GM21576 (cell line): ENCODE data around the gene CHCHD6.

ENCODE experiments used
- ATAC-seq: cut with Tn5 transposase; IDR thresholded peaks from one replicate; pipeline ENCODE4 v1.9.1; 2021; ENCODE audit warnings: mild to moderate bottlenecking, moderate library complexity; ENCODE audit not compliant: unreplicated experiment

Gene CHCHD6

DNA sequence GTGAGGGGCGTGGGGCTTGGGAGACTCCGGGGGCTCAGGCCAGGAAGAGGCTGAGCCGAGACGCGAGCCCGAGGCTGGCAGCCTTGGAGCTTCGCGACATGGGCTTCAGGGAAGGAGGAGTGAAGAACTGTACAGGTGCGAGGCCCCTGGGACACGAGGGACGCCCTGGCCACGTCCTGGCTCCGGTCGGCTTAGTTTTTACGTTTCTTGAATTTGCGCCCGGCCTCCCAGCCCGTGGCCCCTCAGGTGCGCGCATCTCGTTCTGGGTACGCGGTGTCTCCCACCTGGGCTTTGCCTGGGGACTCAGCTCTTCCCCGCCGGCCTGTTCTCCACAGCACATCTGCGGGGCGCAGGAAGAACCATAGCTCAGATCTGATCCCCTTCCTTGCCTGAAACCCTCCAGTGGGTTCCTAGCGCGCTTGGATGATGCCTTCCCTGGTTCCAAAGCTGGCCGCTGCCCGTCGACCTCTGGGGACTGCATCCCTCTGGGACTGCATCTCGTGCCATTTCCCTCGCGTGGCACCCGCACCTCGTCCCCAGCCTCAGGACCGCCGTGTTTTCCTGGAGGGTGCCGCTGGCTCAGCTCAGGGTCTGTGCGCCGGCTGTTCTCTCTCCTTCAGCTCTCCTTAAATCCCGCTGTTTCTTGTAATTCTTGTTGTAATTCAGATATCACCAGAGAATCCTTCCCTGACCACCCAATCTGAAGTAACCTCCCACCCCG, 614 bp downstream of the CHCHD6 start:
- no peak for ATAC-seq

DNA sequence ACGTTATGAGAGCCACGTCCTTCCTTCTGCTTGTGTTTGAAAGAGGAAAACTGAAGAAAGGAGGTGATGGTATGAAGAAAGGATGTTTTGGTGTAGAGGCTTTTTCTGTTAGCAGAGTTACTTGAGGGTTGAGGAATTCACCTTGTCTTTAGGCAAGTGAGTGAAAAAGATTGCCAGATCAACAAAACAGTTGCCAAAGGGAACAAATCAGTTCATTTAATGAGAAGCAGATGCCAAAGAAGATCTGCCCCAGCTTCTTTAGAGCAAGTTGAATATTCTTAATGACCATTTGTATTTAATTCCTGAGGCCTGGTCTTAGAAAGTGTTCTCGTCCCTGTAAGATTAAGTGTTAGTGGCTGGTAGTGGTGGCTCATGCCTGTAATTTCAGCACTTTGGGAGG, 2.6 kb downstream of the CHCHD6 start:
- ATAC-seq: no peak

DNA sequence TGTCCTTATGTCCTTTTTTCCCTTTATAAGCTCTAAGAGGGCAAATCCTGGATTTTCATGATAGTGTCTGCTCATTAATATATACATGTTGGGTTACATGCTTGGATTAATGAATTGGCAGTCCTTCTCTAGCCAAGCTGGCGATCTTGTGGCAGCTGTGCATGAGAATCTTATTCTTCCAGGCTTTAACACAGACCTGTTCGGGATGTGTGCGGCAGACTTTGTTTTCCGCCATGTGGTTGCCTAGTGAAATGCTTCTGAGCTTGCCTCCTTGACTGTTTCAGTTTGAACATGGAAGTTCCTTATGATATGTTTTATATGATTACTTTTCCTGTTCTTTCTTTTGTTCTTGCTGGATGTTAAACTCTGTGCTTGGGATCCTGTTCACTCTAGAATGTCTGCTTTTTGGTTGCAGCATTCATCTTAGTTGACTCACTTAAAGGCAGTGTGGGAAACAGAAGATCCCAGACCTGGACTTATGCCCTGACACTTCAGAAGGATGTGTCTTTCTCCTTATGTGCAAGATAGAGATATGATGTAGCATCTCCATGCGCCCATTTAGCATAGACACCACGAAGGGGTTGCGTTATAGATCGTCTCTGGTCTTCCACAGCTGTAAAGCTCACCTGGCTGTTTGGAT, 7.2 kb downstream of the CHCHD6 start:
- ATAC-seq: no peak

DNA sequence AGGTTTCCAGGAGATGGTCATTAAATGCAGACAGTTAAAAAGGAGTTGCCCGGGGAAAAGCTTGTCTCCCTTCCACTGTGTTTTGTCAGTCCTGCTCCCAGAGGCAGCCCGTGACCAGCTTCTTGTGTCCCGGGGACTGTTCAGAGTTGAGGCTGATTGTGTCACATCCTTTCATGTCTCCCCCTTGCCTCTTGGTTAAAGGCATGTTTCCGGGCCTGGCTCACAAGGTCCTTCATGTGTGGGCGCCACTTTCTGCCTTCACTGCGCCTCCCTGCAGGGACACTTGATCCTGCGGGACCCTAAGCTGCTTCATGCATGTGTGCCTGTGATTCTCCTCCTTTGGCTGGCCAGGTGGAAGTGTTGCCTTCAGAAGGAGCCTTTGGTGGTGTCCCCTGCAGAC, 9.2 kb downstream of the CHCHD6 start:
- ATAC-seq: no peak

DNA sequence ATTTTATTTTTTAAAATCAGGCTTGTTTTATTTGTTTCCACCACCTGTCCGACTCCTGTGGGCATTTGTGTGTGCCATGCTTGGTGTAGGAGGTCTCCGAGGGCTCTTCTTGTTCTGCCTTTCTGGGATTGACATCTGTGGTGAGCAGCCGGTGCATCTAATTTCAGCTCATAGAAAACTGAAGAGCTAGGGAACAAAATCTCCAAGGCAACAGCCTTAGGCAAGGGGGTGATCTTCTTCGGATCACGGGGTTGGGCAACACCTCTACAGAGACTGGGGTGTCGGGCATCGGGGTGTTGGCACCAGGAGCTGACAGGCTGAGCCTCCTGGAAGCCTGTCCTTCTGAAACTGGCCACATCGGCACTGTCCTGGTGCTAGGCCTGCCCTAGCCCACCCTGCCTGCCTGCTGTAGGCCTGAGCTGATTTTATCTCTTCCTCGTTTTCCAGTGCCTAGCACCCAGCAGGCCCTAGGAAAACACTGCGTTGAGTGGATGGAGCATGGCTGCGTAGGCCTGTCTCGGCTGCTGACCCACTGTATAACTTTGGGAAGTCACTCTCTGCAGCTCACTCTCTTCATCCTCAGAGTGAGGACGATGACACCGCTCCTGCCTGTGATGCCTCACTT, 10.3 kb downstream of the CHCHD6 start:
- no peak for ATAC-seq

DNA sequence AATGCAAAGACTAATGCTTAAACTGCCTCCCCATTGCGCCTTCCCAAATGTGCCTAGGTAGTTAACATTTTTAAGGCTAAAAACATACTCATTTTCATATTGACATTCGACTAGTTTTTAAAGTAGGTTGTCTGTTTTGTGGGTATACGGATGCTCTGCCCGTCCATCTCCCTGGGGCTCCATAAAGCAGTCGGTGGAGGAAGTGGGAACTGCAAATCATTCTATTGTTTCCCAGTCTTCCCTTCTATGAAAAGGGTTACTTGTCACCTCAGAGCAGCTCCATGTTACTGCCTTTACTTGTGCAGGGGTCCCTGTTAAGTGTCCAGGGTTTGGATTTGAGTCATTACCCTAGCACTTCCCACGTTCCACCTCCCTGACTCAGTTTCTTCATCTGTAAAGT, 10.9 kb downstream of the CHCHD6 start:
- no peak for ATAC-seq

DNA sequence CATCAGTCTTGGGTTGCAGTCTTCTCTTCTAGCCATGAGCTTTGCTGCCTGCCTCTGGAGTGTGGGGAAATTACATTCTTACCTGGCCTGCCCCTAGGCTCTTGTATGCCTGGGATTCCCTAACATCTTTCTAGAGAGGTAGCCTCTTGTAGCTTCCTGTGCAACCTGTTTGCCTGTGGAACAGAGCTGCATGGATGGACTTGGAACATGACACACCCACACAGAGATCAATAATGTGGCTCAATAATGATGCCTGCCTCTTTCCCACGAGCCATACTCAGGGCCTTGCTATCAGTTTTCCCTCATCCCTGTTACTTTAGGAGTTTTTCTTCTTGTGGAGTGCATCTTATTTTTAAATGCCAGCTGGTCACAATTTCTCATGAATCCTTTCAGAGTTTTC, 11.4 kb downstream of the CHCHD6 start:
- ATAC-seq: no peak

DNA sequence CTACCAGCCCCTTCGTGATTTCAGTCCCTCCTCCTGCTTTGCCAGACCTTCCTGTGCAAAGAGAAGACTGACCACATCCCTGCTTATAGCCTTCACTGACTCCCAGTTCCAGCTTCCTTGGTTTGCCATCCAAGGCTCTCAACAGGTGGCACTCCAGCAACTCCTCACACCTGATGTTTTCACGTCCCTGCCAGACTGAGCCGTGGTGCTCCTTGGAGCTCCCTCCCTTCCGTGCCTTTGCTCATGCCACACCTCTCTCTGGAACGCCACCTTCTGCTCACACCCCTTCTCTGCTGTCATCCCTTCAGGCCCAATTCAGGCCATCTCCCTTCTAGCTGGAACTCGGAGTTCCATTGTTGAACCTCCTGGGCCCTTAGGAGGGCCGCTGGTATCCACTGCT, 12.0 kb downstream of the CHCHD6 start:
- ATAC-seq: no peak

DNA sequence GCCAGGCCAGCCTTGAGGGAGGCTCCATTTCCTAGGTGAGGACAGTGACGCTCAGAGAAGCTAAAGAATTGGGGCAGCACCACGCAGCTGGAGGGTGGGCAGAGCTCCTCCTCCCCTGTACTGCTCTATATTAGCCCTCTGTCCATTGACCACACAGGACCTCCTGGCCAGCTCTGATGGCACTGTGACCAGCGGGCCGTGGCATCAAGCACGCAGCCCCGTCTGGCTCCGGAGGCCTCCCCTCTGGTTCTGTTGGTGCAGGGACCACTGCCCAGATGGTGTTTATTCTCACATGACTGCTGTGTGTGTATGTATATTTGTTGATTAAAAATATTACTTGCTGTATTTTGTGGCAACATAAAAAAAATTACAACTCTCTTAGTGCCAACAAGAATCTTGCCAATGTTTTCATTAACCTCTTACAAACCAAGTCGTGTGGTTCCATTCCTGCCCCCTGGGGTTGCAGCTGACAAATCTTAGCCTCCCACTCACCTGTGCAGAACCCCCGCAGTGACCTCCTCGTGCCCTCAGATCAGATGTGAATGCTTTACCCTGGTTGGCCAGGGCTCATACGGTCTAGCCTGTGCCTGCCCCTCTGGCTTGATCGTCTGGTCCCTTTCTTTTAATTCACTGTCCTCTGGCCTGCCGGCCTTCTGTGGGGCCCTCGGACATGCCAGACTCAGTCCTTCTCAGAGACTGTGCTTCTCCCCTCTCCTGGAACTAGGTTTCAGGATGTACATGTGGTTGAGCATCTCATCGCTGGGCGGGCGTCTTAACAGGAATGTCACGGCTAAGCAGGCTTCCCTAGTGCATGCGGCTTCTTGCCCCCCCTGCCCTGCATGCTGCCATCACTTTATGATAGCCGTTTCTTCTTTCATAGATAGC, 14.8 kb downstream of the CHCHD6 start:
- no peak for ATAC-seq

DNA sequence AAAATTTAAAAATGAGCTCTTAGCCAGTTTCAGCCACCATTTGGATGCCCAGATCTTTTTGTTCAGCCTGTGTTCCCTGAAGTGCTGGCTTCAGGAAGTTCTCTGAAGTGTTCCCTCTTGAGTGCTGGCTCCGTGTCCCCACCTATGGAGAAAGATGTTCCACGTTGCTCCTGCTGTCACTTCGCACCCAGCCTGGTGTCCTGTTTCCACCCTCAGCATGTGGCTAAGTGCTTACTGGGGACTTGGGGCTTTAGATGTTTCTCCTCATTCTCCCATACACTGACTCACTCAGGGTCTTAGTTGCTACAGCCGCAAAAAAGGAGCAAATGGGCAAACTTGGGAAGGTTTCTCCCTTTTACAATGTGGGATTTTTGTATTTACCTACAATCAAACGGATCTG, 16.6 kb downstream of the CHCHD6 start:
- no peak for ATAC-seq

DNA sequence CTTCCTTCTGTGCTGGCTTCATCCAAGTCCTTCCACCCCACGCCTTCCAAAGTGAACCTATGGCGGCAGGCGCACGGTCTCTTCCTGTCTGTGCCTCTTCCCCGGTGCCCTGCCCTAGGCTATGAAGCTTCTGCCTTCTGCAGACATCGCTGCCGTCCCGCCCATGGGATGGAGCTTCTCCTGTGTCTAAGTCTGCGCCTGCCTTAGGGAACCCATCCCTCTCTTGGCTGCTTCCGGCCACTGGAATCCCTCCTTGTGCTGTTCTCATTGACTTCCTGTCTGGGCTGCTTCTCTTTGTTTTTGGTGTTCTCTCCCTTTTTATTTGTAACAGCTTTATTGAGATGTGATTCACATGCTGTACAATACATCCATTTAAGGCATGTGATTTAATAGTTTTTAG, 17.2 kb downstream of the CHCHD6 start:
- no peak for ATAC-seq

DNA sequence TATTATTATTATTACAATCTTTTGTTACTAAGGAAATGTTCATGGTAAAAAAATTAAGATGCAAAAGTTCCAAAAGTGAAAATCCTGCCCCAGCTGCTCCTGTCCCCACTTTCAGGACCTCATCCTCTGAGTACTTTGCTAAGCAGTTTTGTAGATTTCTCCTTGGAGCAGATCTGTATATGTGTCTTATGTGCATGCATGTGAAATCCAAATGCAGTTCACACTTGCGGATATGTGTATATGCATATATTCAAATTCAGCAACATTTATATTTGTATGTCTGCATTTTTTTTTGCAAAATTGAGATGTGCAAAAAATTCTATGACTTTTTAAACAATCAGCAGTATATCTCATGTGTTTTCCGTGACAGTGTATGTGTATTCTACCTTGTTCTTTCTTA, 19.2 kb downstream of the CHCHD6 start:
- ATAC-seq: no peak

DNA sequence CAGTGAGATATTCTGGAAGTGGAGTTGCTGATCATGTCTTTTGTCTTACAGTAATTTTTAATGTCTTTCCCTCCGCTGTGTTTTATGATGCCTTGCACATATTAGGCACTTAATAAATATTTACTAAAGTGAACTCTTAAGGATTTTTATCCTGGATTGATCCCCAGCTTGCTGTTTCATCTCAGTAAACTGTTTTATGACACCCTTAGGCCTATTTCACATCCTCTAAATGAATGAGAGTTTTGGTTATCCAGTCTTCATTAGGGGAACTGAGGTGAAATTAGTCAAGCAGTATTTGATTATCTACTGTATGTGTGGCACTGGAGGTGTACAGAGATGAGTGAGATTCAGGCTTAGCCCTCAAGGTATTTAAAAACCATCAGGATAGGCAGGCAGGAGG, 19.8 kb downstream of the CHCHD6 start:
- ATAC-seq: no peak

DNA sequence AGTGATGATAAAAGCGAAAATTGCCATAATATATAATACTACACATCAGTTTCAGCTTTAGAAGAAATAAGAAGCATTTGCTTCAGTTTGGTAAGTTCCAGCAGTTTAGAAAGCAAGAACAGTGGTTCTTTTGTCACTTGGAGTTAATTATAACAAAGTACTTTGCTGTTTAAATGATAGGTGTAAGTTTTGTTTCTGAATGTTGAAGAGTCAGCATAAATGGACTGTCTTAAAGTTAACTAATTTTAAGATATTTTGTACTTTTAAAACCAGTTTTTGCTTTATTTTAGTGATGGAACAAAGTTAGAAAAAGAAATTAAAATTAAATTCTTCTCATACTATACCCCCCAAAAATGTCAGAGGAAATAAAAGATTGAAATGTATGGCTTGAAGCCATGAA, 24.6 kb downstream of the CHCHD6 start:
- ATAC-seq: no peak

DNA sequence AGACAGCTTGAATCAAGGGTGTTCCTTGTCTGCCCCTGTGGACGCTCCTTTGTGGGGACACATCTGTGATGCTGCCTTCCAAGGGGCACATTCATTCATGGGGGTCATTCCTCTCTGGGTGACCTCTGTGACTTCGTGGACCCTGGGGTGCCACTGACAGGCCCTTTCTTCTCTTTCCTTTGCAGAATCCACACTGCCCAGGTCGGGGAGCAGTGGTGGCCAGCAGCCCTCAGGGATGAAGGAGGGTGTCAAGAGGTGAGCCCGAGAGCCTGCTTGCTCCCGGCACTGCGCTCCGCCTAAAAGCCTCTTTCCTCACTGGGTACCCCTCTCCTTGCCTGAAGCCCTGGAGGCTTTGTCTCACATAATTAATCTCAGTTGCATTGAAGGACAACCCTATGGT, 26.3 kb downstream of the CHCHD6 start:
- no peak for ATAC-seq

DNA sequence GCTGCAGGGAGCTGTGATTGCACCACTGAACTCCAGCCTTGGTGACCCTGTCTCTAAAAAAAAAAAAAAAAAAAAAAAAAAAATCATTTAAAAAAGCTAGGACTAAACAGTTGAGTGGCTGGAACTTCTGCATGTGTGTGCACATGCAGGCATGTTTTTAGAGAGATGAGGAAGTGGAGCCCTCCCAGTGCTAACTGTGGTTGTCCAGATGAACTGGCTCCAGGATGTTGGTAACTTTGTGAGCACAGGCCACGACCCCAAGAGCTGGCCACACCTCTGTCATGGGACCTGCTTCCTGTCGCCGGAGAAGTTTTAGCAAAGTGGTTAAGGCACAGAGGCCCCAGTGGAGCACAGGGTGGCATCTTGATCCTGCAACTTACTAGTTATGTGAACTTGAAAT, 27.0 kb downstream of the CHCHD6 start:
- ATAC-seq: no peak

DNA sequence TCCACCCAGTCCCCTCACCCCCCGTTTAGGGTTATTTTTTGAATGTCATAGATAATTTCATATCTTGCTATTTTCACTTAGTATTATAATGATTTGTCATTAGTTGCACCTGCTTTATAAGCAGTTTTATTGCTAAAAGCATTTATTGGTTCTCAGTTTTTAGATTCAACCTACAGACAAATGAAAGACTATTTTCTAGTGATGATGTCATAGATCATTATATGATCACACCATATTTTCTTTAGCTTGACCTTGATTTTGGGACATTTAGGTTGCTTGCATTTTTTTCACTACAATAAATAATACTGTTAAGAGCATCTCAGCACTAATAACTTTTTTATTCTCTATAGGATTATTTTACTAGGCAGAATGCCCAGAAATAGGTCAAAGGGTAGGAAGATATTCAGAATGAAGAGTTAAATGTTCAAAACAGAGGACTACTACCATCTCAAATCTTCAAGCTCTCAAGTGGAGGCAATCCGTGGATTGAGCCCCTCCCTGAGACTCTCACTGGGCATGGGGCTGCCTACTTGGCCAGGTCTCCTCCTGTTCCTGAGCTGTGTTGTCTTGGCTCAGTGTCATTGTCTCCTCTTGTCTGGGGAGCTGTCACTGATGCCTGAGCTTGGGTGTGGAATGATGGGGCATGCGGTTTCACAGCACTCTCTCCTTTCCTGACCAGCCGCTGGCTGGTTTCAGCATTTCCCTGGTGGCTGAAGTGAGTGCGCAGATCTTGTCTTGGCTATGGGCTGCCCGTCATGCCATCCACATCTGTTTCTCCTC, 28.4 kb downstream of the CHCHD6 start:
- no peak for ATAC-seq

DNA sequence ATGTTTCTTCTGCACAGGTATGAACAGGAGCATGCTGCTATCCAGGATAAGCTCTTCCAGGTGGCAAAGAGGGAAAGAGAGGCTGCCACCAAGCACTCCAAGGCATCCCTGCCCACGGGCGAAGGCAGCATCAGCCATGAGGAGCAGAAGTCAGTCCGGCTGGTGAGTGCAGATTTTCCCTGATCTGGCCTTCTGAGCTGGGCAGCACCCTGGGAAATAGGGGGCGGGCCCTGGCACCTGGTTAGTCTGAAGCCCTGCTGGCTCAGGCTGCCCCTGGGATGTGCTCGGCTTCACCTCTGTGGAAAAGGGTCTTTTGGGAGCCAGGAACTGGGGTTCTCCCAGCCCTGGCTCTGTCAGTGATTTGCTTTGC, 29.0 kb downstream of the CHCHD6 start:
- ATAC-seq: no peak

DNA sequence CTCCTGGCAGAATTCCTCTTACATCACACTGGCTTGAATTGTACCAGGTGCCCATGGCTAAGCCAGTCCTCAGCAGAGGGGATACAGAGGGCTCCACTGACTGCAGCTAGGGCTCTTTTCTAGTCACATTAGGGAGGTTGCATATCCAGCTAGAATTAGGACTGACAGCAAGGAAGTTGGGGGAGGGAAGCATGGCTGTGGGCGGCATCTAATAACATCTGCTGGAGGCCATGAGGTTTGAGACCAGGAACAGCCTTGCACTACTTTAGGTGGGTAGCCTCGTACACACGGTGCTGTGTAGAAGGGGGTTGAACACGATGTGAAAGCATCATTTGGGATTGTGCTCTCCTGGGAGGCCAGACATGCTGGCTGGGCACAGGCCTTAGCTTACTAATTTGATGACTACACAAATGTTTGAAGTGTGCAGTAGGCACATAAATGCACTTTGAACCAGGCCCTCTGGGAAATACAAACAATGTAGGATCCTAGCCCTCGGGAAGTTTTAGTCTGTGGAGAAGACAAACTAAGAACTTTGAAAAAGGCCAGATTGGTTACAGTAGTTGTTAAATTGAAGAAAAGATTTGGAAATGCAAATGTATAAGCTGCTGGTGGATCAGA, 30.2 kb downstream of the CHCHD6 start:
- ATAC-seq: no peak

DNA sequence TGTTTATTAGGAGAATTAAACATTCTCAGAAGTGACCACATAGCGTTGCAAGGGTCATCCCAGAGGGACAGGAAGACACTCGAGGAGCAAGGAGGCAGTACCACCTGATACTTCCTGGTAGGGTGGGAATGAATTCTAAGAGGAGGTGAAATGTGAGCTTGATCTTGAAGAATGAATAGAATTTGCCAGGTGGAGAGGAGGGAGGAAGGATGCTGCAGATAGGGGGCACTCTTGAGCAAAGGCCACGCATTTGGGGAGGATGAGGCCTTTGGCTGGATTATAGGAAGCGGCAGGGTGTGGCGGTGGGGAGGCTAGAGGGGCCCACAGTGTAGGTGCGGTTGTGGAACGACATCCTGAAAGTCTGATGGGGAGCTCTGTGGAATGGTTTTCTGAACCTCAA, 33.5 kb downstream of the CHCHD6 start:
- no peak for ATAC-seq
